T-cell (primary cell): Measurements from ENCODE around the gene RXRA. TPM values are rescaled to one million over a fixed set of nuclear protein-coding genes. Genes with fewer than 3 reads are reported as not detected.
A peak's percentile ranks its signal among the peaks of the same experiment; 100 is the strongest.

Source experiments
- ATAC-seq, 4 experiments: fragments of 200-7000 bp in 3 of 4; fragments of 150-1000 bp in 1 of 4; cut with Tn5 transposase; replicated peaks in 1 of 4; 1 replicate in 3 of 4; 2 replicates in 1 of 4; pipeline ENCODE4 v1.10.0; 2021; ENCODE audit warnings: moderate library complexity in 3 of 4, mild to moderate bottlenecking in 2 of 4, moderate number of reproducible peaks in 1 of 4
- CTCF ChIA-PET, 2 donors: fragments of 300-600 bp; sonication (Branson Sonifier 250); formaldehyde crosslinking; loops; one replicate each; lab custom pipeline; 2022; ENCODE audit warnings: antibody characterized with exemption in 2 of 2; lab: Charles Lee
- POLR2A ChIA-PET, 2 donors: fragments of 300-600 bp; sonication (Branson Sonifier 250); formaldehyde crosslinking; loops; one replicate each; lab custom pipeline; 2022; ENCODE audit warnings: antibody characterized with exemption in 2 of 2; lab: Charles Lee
- DNase-seq, 35 experiments: peaks; one replicate each; pipeline versions ENCODE4 v3.0.0 to v3.0.0-alpha.2; 2013 to 2023
- H3K27ac ChIP-seq: one replicate; pipeline ENCODE4 v1.5.1; 2013; ENCODE audit warnings: low read length
- H3K27me3 ChIP-seq, 2 experiments: replicated peaks in 1 of 2; 1 replicate in 1 of 2; 2 replicates in 1 of 2; pipeline versions ENCODE4 v1.6.1 to v1.7.0; 2013; ENCODE audit warnings: low read length in 1 of 2, mixed read lengths in 1 of 2; ENCODE audit not compliant: control insufficient read depth in 2 of 2, insufficient read depth in 2 of 2; ENCODE audit errors: extremely low read depth in 1 of 2
- H3K36me3 ChIP-seq, 2 donors: 1 replicate in 1 of 2; 2 replicates in 1 of 2; pipeline versions ENCODE4 v1.6.1 to v1.7.0; 2013; ENCODE audit warnings: low read length in 1 of 2; ENCODE audit not compliant: control insufficient read depth in 2 of 2, insufficient read depth in 1 of 2; ENCODE audit errors: extremely low read depth in 1 of 2
- H3K4me1 ChIP-seq, 2 experiments: 1 replicate in 1 of 2; 2 replicates in 1 of 2; pipeline versions ENCODE4 v1.6.1 to v1.7.0; 2013; ENCODE audit warnings: low read length in 2 of 2, mixed read lengths in 1 of 2; ENCODE audit not compliant: insufficient read depth in 2 of 2, control insufficient read depth in 1 of 2; ENCODE audit errors: extremely low read depth in 1 of 2
- H3K4me3 ChIP-seq, 2 donors: 1 replicate in 1 of 2; 2 replicates in 1 of 2; pipeline versions ENCODE4 v1.5.1 to v1.7.0; 2013; ENCODE audit warnings: mild to moderate bottlenecking in 2 of 2, low read length in 1 of 2, moderate library complexity in 1 of 2; ENCODE audit not compliant: control insufficient read depth in 1 of 2; ENCODE audit errors: extremely low read depth in 1 of 2
- H3K9me3 ChIP-seq: 2 replicates; pipeline ENCODE4 v1.7.0; 2013
- H3K27ac Mint-ChIP-seq, 2 donors: one replicate each; pipeline ENCODE4 v1.8.0; 2020 to 2021; ENCODE audit warnings: mild to moderate bottlenecking in 2 of 2, mixed read lengths in 2 of 2
- H3K27me3 Mint-ChIP-seq, 2 donors: one replicate each; pipeline ENCODE4 v1.8.0; 2021 to 2022; ENCODE audit warnings: mixed read lengths in 2 of 2
- H3K36me3 Mint-ChIP-seq: one replicate; pipeline ENCODE4 v1.8.0; 2021; ENCODE audit warnings: mixed read lengths
- H3K4me1 Mint-ChIP-seq, 3 donors: one replicate each; pipeline ENCODE4 v1.8.0; 2020 to 2022; ENCODE audit warnings: mixed read lengths in 3 of 3, mild to moderate bottlenecking in 1 of 3
- H3K4me3 Mint-ChIP-seq, 3 donors: one replicate each; pipeline ENCODE4 v1.8.0; 2020 to 2022; ENCODE audit warnings: mild to moderate bottlenecking in 3 of 3, mixed read lengths in 3 of 3, moderate library complexity in 3 of 3
- H3K9me3 Mint-ChIP-seq, 3 donors: one replicate each; pipeline ENCODE4 v1.8.0; 2020 to 2022; ENCODE audit warnings: mixed read lengths in 3 of 3
- WGBS: methylation state at CpG from one replicate; pipeline ENCODE4 v1.1.5; 2013; ENCODE audit warnings: missing lambda C conversion rate; ENCODE audit not compliant: insufficient coverage; 5-methylcytosine and 5-hydroxymethylcytosine counted together
- total RNA-seq, 35 experiments: library from RNA in 6 of 35; stranded (reverse) in 6 of 35; fragments of 120-200 nt in 1 of 35; gene quantifications; one replicate each; pipeline versions ENCODE4 v1.2.1 to v1.2.4 and lab custom pipeline; 2013 to 2026

Gene RXRA
- total RNA-seq, 5 donors from 2014 or later (not counting 1 experiment from before 2014, with no cell fraction given): 5.6 to 17.7 (median 14.5) TPM

DNA sequence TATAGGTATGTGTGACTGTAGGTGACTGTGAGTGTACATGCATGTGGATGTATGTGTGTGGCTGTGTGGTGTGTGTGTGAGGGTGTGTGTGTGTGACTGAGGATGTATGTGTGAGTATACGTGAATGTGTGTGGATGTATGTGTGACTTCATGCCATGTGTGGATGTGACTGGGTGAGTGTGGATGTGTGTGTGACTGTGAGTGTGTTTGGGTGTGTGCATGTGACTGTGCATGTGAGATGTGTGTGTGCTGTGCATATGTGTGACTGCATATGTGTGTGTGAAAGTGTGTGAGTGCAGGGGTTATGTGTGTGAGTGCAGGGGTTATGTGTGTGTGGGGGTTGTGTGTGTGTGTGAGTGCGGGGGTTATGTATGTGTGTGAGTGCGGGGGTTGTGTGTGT is 42.3 kb downstream of the RXRA start:
- 100% methylated on average over 1 of the region's 3 CpGs for whole genome bisulfite sequencing
- no peak overlapping the region for H3K27ac ChIP-seq
- ChIA-PET CTCF (no interaction called here), POLR2A (no interaction called here)
- Mint-ChIP-seq H3K36me3 (no peaks in the 10 kb centered on the region), H3K27ac (no peak overlapping the region), H3K4me3 (no peak overlapping the region), H3K27me3 (no peaks in the 10 kb centered on the region), H3K9me3 (no peaks in the 10 kb centered on the region), H3K4me1 (peaks cover 0 to 11% (median 7%) of the 10 kb centered on the region in 3 donors)
- no peak for ATAC-seq
- no peaks in the 10 kb centered on the region for H3K36me3 ChIP-seq
- no peak overlapping the region for H3K4me3 ChIP-seq
- no peaks in the 10 kb centered on the region for H3K27me3 ChIP-seq
- H3K9me3 ChIP-seq: no peaks in the 10 kb centered on the region
- H3K4me1 ChIP-seq: peaks cover 0 to 7% of the 10 kb centered on the region in 2 experiments
- no peak for DNase-seq

DNA sequence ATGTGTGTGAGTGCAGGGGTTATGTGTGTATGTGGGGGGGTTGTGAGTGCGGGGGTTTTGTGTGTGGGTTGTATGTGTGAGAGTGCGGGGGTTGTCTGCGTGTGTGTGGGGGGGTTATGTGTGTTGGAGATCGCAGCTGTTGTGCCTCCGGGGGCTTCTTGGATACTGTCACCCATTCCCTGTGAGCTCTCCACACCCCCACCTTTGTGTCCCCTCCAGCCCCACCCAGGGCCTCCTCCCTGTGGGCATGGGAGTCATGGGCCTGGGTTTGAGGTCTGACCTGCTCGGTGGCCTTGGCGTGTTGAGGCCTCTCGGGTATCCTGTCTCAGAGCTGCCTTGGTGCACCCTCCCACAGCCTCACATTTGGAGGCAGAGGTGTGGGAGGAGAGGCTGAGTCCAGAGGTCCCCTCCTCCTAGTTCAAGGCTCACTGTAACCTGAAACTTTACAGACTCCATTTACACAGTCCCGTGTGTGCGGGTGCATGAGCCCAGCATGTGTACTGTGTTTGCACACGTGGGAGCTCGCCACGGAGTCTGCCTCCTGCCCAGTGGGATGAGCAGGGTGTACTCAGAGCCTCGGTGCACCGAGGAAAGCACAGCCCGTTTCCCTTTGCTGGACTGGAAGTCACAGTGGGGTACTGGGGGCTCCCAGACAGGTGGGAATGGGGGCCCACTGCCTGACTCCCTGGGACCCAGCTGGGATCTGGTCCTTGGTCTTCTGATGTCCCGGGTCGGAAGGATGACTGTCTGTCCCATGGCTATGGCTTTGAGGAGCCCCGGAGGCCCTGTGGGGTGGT is 43.4 kb downstream of the RXRA start:
- H3K27me3 Mint-ChIP-seq: no peaks in the 10 kb centered on the region
- no peak overlapping the region for H3K27ac Mint-ChIP-seq
- peaks cover 0 to 13% (median 7%) of the 10 kb centered on the region in 3 donors for H3K4me1 Mint-ChIP-seq
- Histone ChIP-seq H3K4me1 (peaks cover 0 to 11% of the 10 kb centered on the region in 2 experiments), H3K27me3 (no peaks in the 10 kb centered on the region), H3K36me3 (no peaks in the 10 kb centered on the region), H3K4me3 (no peak overlapping the region), H3K27ac (no peak overlapping the region), H3K9me3 (no peaks in the 10 kb centered on the region)
- no peaks in the 10 kb centered on the region for H3K36me3 Mint-ChIP-seq
- no peak overlapping the region for H3K4me3 Mint-ChIP-seq
- CTCF ChIA-PET: no interaction called here
- H3K9me3 Mint-ChIP-seq: no peaks in the 10 kb centered on the region
- DNase-seq (no peak), ATAC-seq (no peak)
- WGBS: 88% methylated on average over 11 of the region's 19 CpGs
- POLR2A ChIA-PET: no interaction called here

DNA sequence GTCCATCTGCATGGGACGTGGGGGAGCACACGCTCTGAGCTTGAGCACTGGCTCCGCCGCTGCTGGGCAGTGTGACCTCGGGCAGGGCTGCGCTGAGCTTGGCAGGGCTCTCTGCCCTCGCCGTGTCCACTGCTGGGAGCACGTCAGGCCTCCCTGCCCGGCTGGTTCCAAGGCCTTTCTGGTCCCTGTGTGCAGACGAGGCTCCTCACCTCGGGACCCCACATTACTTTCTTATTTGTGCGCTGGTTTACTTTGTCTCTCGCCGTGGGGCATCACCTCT is 43.9 kb downstream of the RXRA start:
- Histone ChIP-seq H3K4me1 (peaks cover 0 to 11% of the 10 kb centered on the region in 2 experiments), H3K27ac (no peak overlapping the region), H3K9me3 (no peaks in the 10 kb centered on the region), H3K36me3 (no peaks in the 10 kb centered on the region), H3K27me3 (no peaks in the 10 kb centered on the region), H3K4me3 (no peak overlapping the region)
- no peaks in the 10 kb centered on the region for H3K9me3 Mint-ChIP-seq
- H3K27ac Mint-ChIP-seq: no peak overlapping the region
- DNase-seq (no peak), ATAC-seq (no peak)
- CTCF ChIA-PET: no interaction called here
- WGBS: 89% methylated on average over 15 of the region's 15 CpGs
- no peaks in the 10 kb centered on the region for H3K27me3 Mint-ChIP-seq
- H3K36me3 Mint-ChIP-seq: no peaks in the 10 kb centered on the region
- H3K4me1 Mint-ChIP-seq: peaks cover 0 to 18% (median 12%) of the 10 kb centered on the region in 3 donors
- POLR2A ChIA-PET: no interaction called here
- H3K4me3 Mint-ChIP-seq: no peak overlapping the region

DNA sequence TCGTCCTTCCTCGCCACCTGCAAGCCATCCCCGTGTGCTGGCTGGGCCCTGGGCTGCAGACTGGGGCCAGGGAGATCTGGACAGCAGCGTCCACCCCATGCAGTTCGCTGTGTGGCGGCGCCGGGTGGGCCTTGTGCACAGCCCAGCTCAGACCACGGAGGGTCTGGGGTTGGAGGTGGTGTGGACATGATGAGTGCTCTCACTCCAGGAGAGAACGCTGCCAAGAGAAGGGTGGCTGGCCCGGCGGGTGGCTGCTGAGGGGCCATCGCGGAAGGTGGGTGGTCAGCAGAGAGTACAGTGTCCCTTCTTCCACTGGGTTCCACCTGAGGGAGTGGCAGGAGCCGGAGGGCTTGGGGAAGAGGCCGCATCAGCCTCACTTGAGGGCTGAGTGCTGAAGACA is 44.4 kb downstream of the RXRA start:
- no peaks in the 10 kb centered on the region for H3K36me3 Mint-ChIP-seq
- no peak overlapping the region for H3K4me3 Mint-ChIP-seq
- no peaks in the 10 kb centered on the region for H3K9me3 ChIP-seq
- ATAC-seq (no peak), DNase-seq (no peak)
- no peaks in the 10 kb centered on the region for H3K36me3 ChIP-seq
- no peak overlapping the region for H3K4me3 ChIP-seq
- ChIA-PET POLR2A (no interaction called here), CTCF (no interaction called here)
- no peak overlapping the region for H3K27ac Mint-ChIP-seq
- no peaks in the 10 kb centered on the region for H3K27me3 Mint-ChIP-seq
- WGBS: 93% methylated on average over 14 of the region's 16 CpGs
- H3K27ac ChIP-seq: no peak overlapping the region
- peaks cover 0 to 11% of the 10 kb centered on the region in 2 experiments for H3K4me1 ChIP-seq
- H3K4me1 Mint-ChIP-seq: peaks cover 0 to 15% (median 14%) of the 10 kb centered on the region in 3 donors
- H3K27me3 ChIP-seq: no peaks in the 10 kb centered on the region
- no peaks in the 10 kb centered on the region for H3K9me3 Mint-ChIP-seq

DNA sequence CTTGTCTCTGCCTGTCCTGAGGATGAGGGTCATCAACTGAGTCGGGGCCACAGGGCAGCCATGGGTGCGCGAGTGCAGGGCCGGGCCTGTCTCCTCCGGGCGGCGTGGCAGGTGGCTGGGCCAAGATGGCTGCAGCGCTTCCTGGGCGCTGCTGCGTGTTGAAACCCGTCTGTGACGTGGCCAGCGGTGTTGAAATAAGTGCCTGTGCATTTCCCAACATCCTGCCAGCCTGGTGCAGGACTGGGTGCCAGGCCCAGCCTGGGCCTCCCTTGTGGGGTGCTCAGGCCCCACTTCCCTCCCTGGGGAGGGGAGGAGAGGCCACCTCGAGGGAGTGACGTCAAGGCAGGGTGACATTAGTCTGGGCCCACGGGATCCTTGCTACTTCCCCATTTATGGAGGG is 45.5 kb downstream of the RXRA start:
- DNase-seq (peak in 3 of 35 experiments; percentile 19 to 53 (median 22)), ATAC-seq (no peak)
- H3K27me3 Mint-ChIP-seq: no peaks in the 10 kb centered on the region
- peaks cover 4 to 21% (median 21%) of the 10 kb centered on the region in 3 donors for H3K4me1 Mint-ChIP-seq
- H3K4me3 ChIP-seq: no peak overlapping the region
- ChIA-PET POLR2A (no interaction called here), CTCF (no interaction called here)
- WGBS: 89% methylated on average over 14 of the region's 16 CpGs
- H3K4me1 ChIP-seq: peaks cover 0 to 4% of the 10 kb centered on the region in 2 experiments
- H3K4me3 Mint-ChIP-seq: no peak overlapping the region
- H3K9me3 ChIP-seq: no peaks in the 10 kb centered on the region
- no peaks in the 10 kb centered on the region for H3K36me3 Mint-ChIP-seq
- no peaks in the 10 kb centered on the region for H3K36me3 ChIP-seq
- H3K27ac Mint-ChIP-seq: no peak overlapping the region
- no peaks in the 10 kb centered on the region for H3K27me3 ChIP-seq
- no peak overlapping the region for H3K27ac ChIP-seq
- no peaks in the 10 kb centered on the region for H3K9me3 Mint-ChIP-seq

DNA sequence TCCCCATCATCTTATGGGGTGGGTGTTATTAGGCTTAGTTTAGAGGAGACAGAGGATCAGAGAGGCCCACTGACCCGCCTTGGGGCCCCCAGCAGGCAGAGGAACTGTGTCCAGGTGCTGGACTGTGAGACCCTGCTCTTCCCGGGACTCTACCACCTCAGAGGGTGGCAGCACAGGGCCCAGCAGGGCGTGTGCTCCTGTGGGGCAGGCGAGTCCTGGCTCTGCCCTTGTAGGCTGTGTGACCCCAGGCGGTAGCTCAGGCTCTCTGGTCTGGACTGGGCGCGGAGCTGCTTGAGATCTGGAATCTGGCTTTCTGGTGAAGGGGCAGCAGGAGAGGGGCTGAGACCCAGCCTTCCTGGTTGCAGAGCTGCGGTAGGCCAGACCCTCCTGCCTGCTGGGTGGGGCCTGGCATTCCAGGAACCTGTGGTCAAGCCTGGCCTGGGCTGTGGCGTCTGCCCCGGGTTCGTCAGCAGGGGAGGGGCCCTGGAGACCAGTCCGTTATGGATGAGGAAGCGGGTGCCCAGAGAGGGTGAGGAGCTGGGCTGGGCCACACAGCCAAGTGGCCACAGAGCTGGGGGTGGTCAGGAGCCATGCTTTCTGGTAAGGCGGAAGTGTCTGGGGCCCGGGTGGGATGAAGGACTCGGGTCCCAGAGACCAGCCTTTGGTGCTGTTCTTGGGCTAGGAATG is 46.5 kb downstream of the RXRA start:
- Histone ChIP-seq H3K27ac (no peak overlapping the region), H3K9me3 (no peaks in the 10 kb centered on the region), H3K4me3 (no peak overlapping the region), H3K36me3 (no peaks in the 10 kb centered on the region), H3K4me1 (peaks cover 0 to 4% of the 10 kb centered on the region in 2 experiments), H3K27me3 (no peaks in the 10 kb centered on the region)
- ATAC-seq (no peak), DNase-seq (peak in 1 of 35 experiments; percentile 46)
- H3K36me3 Mint-ChIP-seq: no peaks in the 10 kb centered on the region
- ChIA-PET CTCF (no interaction called here), POLR2A (no interaction called here)
- H3K4me1 Mint-ChIP-seq: peaks cover 4 to 25% (median 23%) of the 10 kb centered on the region in 3 donors
- H3K27me3 Mint-ChIP-seq: no peaks in the 10 kb centered on the region
- no peak overlapping the region for H3K4me3 Mint-ChIP-seq
- no peaks in the 10 kb centered on the region for H3K9me3 Mint-ChIP-seq
- 79% methylated on average over 15 of the region's 16 CpGs for WGBS
- H3K27ac Mint-ChIP-seq: no peak overlapping the region
